ENCODE data around the gene SLC25A29.
"Not testable (repeated sequence)": the region's sequence is repeated elsewhere in the genome, so short reads cannot be mapped to it uniquely, and the experiment has no call there.

SLC25A29 gene, protein sequence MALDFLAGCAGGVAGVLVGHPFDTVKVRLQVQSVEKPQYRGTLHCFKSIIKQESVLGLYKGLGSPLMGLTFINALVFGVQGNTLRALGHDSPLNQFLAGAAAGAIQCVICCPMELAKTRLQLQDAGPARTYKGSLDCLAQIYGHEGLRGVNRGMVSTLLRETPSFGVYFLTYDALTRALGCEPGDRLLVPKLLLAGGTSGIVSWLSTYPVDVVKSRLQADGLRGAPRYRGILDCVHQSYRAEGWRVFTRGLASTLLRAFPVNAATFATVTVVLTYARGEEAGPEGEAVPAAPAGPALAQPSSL

DNA sequence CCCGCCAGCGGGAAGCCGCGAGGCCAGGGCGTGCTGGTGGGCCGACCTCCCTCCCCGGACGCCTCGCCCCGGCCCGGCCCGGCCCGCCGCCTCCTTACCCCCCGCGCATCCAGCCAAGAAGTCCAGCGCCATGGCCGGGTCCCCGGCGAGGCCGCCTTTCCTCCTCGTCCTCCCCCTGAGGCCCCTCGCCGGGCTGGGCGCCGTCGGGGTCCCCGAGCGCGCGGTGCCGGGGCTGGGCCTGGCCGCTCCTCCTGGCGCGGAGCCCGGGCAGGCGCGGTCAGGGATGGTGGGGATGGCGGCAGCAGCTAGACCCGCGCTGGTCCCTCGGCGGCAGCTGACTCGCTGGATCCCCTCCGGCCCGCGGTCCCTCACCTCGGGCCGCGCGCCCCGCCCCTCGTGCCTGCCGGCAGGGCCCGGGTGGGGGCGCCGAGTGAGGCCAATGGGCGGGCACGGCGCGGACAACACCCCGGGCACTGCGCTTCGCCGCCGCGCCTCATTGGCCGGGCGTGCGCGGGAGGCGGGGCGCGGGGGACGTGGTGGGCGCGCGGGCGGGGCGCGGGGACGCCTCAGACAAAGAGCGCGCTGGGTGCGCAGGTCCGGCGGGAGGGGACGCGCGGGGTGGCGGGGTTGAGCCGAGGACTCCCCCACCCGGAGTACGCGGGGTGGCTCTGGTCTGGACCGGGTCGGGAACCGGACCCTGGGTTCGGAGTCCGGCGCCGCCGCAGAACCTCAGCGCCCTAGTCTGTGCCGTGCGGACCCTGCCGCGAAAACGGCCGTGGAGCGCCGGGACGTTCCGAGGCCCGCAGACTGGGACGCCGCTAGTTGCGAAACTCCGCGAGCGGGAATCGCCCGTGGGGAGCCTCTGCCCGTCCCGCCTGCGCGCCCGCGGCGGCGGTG, at the start of gene SLC25A29:
Gene SLC25A29 (minus strand): TSS at position 344 of the 897 bp plus-strand sequence. CDS start 212 bp downstream, at position 132.
- DNase-seq, result peak; percentile 63

DNA sequence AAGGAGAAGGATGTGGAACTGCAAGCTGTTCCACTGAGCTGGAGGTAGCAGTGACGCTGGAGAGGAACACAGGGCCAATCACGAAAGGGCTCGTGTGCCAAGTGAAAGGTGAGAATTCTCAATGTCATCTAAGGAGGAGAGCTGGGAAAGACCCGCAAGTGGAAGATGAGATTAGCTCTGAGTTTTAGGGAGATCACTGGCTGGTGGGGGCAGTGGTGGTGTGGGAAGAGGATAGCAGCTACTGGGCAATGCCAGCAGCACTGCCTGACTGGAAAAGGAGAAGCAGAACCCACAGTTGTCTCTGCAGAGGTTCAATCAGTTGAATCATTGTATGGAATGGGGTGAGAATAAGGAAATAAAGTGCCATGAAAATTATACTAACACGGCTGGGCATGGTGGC, 44.7 kb upstream of the SLC25A29 start:
- DNase-seq, result no peak

DNA sequence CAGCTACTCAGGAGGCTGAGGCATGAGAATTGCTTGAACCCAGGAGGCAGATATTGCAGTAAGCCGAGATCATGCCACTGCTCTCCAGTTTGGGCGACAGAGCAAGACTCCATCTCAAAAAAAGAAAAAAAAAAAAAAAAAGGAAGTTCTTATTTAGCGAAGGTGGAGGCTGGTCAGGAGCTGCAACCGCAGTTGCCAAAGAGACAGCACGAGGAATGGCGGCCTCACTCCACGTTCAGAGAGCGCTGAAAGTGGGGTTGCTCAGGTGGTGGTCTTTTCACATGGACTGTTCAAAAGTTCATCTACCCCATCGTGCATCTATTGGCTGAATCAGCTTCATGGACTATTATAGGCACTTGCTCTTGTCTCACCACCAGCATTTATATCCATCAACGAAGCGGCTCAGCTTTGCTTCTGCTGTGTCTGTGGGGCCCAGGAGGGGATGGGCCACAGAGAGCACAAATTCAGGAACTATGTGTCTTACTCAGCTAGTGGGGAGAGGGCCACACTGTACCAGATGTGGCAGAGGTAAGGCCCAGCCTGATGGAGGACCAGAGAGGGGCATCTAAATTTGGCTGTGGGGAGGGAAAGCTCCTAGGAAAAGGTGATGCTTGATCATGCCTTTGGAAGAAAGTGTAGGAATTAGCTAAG, 44.2 kb upstream of the SLC25A29 start:
- no peak for DNase-seq

DNA sequence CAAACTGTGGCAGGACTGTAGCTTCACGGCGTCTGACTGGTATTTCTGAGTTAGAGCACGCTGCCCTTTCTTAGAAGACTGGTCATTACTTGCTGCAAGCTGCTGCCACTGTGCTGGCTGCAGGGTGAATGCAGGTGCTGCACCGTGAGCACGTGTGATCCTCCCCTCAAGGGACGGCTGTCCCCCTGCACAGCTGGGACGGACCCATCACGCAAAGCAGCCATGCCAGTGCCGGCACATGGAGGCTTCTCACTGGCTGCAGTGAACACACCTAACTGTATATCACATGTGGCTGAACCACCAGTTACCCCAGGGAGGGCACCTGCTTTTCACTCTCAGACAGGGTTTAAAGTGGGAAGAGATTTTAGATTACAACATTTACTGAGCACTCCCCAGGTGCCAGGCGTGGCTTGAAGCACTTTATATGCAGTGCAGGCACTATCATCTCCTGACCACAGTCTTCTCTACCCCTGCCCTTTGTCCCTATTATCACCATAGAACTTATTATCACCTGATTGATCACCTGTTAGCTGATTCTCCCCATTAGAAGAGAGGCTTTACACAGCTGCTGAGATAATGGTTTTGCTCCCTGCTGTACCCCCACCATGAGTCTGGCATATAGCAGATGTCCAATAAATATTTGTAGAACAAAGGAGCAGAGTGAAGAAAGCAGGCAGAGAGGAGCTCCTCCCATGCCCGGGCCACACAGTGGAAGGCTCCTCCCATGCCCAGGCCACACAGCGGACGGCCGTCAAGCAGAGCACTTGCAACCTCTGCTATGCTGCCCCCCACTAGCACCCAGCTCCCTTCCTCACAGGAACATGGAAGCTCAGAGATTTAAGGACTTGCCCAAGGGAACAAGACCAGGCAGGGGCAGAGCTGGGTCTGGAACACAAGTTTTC, 42.8 kb upstream of the SLC25A29 start:
- DNase-seq, result no peak

DNA sequence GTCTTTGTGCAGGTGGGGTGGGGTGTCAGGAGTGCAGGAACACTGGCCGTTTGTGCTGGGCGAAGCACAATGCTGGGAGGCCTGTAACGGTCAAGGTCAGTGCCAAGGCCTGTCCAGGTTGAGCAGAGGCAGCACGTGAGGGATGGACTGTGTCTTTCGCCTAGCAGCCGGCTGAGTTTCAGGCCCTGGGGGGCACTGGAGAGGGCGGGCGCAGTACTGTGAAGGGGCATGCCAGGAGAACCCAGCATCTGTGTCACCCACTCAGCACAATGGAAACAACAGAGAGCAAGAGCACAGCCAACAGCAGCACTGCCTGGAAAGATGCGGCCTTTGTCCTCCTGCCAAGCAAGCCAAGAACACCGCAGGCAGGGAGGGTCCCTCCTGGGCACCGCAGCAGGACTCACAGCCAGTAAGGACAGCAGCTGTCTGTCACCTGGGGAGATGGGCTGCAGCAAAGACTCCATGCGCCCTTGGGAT, 42.0 kb upstream of the SLC25A29 start:
- DNase-seq, result no peak

DNA sequence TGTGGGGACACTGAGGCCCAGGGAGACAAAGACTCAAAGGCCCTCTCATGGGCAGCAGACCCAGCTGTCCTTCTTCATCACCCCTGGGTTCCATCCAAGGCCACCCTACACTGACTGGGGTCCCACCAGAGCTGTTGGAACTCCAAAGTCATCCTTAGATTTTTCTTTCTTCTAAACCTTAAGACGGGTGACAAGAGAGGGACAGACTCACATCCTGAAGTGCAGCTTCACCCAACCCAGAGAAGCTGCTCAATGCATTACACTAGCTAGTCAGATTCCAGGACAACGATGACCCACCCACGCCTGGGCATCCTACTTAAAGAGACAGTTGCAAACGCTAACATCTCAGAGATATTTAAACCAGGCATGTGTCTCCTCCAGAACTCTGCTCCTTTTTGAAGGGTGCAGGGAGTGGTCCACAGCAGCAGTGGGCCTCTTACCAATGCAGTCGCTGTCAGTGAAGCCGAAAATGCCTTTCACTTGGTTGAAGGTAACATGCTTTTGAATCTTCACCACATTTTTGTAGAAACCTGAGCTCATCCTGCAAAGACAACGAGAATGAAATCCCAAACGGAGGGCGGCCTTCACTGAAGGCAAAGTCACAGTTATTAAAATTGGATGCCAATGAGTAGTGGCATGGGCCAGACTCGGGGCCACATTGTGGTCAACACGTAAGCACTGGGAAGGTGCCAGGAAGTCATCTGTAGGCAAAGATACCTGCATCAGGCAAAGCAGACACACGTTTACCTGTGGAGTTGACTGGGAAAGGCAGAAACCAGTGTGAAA, 40.3 kb upstream of the SLC25A29 start:
- no peak for DNase-seq

DNA sequence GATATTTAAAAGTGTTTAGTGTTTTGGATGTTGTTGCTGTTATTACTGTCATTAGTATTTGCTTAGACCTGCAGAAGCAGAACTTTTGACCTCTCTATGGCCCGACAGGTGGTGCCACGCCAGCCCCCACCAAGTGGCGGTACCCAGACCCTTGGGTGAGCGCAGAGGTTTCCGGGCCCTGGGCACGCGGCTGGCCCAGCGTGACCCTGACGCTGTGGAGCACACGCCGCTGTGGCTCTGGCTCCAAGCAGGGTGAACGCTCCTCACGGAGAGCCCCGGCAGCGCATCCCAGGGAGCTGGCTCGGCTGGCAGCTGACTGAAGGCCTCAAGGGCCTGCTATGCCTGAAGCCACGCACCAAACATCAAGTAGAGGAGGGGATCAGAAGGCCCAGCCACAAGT, 39.5 kb upstream of the SLC25A29 start:
- DNase-seq, result no peak

DNA sequence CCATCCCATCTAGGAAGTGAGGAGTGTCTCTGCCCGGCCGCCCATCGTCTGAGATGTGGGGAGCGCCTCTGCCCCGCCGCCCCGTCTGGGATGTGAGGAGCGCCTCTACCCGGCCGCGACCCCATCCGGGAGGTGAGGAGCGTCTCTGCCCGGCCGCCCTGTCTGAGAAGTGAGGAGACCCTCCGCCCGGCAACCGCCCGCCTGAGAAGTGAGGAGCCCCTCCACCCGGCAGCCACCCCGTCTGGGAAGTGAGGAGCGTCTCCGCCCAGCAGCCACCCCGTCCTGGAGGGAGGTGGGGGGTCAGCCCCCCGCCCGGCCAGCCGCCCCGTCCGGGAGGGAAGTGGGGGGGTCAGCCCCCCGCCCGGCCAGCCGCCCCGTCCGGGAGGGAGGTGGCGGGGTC, 38.4 kb upstream of the SLC25A29 start:
- not testable (repeated sequence) for DNase-seq

DNA sequence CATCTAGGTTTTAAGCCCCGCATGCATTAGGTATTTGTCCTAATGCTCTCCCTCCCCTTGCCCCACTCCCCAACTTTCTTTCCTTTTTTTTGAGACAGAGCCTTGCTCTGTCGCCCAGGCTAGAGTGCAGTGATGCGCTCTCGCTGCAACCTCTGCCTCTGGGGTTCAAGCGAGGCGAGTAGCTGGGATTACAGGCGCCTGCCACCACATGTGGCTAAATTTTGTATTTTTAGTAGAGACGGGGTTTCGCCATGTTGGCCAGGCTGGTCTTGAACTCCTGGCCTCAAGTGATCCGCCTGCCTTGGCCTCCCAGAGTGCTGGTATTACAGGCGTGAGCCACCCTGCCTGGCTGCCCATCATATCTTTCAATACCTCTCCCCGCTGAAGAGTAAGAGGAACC, 36.6 kb upstream of the SLC25A29 start:
- not testable (repeated sequence) for DNase-seq

DNA sequence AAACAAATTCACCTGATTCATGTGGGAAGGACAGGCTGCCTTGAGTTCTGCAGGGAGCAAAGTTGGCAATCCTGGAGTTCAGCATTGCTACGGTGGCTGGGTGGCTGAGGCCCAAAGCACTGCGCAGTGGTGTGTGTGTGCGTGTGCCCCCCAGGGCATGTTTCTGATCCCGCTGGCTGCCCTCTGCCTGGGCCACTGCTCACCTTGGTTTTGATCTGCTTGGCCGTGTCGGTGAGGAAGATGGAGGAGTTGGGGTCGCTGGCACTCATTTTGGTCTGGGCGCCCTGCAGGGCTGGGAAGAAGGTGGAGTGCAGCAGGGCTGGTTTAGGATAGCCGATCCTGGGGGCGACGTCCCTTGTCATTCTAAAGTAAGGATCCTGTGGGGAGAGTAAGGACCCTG, 36.0 kb upstream of the SLC25A29 start:
- no peak for DNase-seq

DNA sequence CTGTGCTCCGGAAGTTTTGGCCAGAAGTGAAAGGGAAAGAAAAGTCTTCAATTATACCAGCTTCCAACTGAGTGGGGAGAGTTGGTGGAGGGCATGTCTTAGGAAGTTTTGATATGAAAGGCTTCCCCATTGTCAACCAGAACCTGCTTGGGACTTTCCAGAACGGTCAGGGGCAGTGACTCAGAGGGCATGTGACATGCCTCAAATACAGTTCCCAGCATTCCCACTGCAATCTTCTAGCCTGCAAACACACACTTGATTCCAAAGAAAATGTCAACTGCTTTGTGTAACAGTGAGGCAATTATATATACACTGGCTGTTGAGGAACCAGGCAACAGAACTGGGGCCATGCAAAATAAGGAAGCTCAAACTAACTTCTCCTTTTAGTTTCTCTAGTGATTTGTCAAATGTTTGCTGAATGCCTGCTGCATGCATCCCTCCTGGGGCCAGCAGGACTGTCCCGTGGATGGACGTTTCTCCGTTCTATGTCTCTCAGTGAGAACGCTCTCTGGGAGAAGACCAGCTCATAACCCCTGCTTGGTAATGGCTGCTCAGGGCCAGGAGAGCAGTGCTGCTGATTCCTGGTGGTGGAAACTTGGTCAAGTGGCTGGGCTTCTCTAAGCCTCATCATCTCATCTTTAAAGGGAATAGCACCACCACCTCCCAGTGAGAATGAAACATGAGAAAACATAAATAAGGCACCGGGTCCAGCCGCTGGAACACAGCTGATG, 35.2 kb upstream of the SLC25A29 start:
- DNase-seq, result no peak

DNA sequence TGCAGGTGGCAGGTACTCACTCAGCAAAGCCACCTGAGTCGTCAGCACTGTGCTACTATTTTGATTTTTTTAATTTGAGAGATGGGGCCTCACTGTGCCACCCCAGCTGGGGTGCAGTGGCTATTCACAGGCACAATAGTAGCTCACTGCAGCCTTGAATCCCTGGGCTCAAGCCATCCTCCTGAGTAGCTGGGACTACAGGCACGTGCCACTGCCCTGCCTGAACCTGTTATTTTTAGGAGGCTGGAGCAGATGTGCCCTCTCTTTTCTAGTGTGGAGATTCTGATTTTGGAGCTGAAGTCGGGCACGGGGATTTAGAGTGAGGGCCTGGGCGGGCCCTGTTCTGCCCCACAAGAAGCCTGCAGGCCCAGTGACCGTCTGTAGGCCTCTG, 34.2 kb upstream of the SLC25A29 start:
- no peak for DNase-seq

DNA sequence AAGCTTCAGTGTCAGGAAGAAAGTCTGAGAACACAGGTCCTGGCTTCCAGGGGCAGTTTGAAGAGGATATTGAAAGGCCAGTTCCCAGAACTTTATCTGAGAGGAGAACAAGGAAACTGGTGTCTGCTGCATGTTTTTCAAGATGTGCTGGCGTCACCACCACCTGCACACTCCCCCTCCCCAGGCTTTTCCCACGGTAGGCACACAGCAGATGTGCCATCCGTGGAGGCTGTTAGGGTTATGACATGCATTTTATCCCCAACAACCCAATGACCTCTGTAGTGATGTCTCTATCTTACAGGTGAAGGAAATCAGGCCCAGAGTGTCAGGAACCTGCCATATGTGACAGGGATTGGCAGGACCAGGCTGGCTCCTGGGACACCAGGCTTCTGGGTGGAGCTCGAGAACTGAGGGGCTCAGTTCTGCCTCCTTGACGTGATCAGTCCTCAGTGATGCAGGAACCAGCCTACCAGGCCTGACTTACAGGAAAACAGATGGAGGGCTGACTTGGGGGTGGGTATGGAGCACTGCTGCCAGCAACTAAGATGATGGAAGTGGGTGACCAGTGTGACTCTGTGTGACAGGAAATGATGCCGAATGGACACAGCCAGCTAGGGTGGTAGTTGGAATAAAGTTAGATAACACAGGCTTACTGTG, 33.6 kb upstream of the SLC25A29 start:
- no peak for DNase-seq

DNA sequence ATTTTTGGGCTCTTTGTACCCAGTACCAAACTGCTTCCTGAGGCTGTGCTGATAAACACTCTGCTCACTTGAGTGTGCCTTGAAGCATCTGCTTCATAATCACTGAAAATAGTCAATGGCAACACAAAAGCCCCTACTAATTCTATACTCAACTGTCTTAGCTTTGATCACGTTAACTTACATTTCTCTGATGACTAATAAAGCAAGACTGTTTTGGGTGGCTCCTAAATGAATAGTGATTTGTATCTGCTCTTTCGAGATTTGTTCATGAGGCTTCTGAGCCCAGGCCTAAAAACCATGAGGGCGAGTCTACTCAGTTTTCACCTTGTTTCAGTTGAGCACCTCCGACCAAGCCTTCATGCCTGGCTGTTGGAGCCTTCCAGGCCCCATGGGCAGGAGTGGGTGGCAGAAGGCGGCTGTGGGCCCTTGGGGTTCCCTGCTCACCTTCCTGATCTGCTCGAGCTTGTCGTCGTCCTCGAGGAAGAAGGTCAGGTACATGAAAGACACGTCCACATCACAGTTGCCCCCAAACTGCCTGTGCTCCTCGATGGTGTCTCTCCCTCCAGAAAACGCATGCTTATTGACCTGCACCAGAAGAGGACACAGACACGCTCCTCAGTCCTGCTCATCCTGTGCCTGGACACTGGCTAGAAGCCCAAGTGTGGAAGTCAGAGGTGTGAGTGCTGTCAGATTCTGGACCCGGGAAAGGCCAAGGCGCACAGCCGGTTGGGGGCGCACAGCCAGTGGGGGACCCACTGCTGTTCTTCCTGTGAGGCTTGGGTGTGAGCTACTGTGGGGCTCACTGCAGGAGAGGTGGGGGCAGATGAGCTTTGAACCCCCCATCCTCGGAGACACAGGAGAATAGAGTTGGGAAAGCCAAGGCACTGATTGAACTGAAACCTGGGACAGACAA, 30.6 kb upstream of the SLC25A29 start:
- DNase-seq, result no peak

DNA sequence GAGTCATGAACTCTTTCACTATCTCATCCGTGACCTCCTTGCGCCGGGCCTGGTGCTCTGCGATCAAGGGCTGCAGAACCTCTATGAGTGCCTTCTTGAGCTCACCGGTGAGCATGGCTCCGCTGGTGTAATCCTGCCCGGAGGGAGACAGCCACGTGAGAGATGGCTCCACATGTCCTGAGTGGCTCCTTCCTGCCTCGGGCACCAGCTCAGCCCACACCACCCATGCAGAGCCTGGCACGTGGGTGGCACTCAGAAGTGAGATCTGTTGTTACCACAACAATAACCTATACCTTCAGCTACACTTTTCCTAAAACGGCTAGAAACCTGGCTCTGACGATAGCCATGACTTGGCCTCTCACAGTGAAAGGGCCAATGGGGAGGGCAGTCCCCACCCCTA, 28.7 kb upstream of the SLC25A29 start:
- no peak for DNase-seq

DNA sequence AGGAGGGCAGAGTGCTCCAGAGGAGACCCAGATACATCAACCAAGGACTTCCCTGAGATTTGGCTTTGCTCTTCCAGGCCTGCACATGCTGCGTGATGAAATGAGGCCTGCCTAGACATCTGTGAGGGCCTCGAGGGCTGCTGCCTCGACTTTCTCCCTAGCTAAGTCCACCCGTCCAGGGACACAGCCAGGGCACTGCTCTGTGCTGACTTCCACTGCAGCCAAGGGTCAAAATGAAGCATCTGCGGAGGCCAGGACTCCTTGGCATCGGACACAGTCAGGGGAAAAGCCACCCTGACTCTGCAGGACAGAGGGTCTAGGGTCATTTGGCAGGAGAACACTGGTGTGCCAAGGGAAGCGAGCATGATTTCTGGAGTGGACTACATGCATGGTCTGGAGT, 27.6 kb upstream of the SLC25A29 start:
- DNase-seq, result no peak

DNA sequence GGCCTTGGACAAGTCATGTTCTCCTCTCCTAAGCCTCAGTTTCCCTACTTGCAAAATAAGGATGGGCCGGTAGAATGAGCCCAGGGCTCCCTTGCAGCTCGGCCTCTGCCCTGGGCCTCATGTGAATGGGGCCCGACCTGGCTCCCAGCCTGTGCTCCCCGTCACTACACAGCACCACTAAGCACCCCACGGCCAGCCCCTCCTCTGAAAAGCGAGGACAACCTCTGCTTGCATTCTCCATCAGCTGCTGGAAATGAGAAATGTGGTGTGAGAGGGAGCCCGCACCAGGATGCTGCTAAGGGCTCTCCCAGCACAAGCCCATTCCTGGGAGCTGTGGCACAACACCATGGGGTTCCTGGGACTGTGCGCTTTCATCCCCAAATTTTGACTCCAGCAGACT, 27.1 kb upstream of the SLC25A29 start:
- DNase-seq, result no peak

DNA sequence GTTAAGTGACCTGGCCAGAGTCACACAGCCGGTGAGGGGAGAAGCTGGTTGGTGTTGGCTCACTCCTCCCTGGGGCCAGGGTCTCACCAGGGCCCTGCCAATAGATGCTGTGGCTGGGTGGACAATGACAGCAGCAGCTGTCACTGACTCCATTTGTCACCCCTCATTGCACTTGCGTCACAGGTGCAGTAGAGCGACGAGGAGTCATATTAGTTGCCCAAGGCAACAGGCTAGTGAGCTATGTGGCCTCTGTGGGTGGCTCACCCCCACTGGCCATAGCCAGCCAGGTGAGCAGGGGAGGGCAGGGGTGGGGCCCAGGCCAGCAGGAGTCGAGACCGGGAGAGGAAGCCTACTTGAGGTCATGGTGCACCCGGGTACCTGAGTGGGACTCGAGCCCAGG, 26.6 kb upstream of the SLC25A29 start:
- no peak for DNase-seq

DNA sequence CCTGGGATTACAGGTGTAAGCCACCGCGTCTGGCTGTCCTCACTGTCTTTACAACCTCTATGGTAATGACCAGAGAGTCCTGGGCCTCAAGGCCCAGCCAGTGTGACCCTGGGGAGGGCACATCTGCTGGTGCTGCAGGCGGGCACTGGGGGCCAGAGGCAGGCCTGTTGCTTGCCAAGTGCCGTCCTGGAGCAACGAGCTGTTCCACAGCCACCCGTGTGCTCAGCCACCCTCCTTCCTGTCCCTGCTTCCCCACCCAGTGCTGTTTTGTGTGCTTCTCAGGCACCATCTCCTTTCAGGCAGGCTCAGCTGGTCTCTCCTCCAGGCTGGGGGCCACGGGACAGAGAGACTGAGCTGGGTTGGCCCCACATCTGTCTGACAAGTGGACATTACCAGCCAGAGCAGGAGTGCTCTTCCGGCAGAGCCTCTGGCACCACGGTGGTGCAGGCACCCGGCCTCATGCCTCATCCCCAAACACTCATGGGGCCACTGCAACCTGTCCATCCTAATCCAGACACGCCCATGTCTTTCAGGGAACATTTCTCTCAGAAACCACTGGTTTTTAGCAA, 25.9 kb upstream of the SLC25A29 start:
- no peak for DNase-seq
